Stomach (tissue), 9 donors: ENCODE results near the gene CYBA. TPM values are rescaled to one million over a fixed set of nuclear protein-coding genes. Genes with fewer than 3 reads are reported as not detected.
A peak's percentile ranks its signal among the peaks of the same experiment; 100 is the strongest.

Experiments
- DNase-seq, 2 donors: peaks; one replicate each; pipeline versions ENCODE4 v3.0.0 to v3.0.0-alpha.2; 2013 to 2019
- H3K27ac ChIP-seq, 5 donors: fragments of 200-600 bp in 4 of 5; sonication (generic) in 4 of 5; one replicate each; pipeline ENCODE4 v1.5.1; 2013 to 2019; ENCODE audit warnings: mild to moderate bottlenecking in 1 of 5, moderate library complexity in 1 of 5
- H3K27me3 ChIP-seq, 3 donors: fragments of 200-600 bp; sonication (generic); one replicate each; pipeline ENCODE4 v1.5.1; 2017 to 2019; ENCODE audit warnings: mixed run types in 1 of 3
- H3K36me3 ChIP-seq, 4 donors: fragments of 200-600 bp; sonication (generic); 1 replicate in 3 of 4; 2 replicates in 1 of 4; pipeline ENCODE4 v1.5.1; 2016 to 2019
- H3K4me1 ChIP-seq, 4 donors: fragments of 200-600 bp; sonication (generic); one replicate each; pipeline ENCODE4 v1.5.1; 2016 to 2019
- H3K4me3 ChIP-seq, 4 donors: fragments of 200-600 bp; sonication (generic) in 3 of 4; one replicate each; pipeline ENCODE4 v1.5.1; 2016 to 2019; ENCODE audit warnings: mild to moderate bottlenecking in 1 of 4
- H3K9me3 ChIP-seq, 4 donors: fragments of 200-600 bp; sonication (generic); one replicate each; pipeline ENCODE4 v1.5.1; 2016 to 2019
- CTCF ChIP-seq, 7 experiments: fragments of 450-650 bp in 4 of 7; fragments of 200-600 bp in 3 of 7; sonication (generic) in 3 of 7; IDR thresholded peaks; one replicate each; pipeline ENCODE4 v1.5.1; 2016 to 2019; ENCODE audit warnings: antibody characterized with exemption in 7 of 7, control low read depth in 2 of 7, mild to moderate bottlenecking in 1 of 7
- EP300 ChIP-seq: sonication (generic); formaldehyde crosslinking; IDR thresholded peaks from one replicate; pipeline ENCODE4 v1.6.1; 2017; ENCODE audit warnings: antibody characterized with exemption
- POLR2A ChIP-seq, 4 donors: fragments of 450-650 bp; IDR thresholded peaks; one replicate each; pipeline ENCODE4 v1.6.1; 2016; ENCODE audit warnings: antibody characterized with exemption in 4 of 4, control low read depth in 2 of 4, mild to moderate bottlenecking in 1 of 4, moderate library complexity in 1 of 4
- POLR2AphosphoS5 ChIP-seq, 3 donors: sonication (generic); formaldehyde crosslinking; IDR thresholded peaks; one replicate each; pipeline ENCODE4 v1.6.1; 2016; ENCODE audit warnings: antibody characterized with exemption in 3 of 3
- WGBS, 5 donors: extraction: QIAGEN DNeasy Blood & Tissue Kit in 3 of 5; methylation state at CpG; one replicate each; pipeline versions ENCODE4 v1.1.5 to v1.1.7; 2013 to 2018; 5-methylcytosine and 5-hydroxymethylcytosine counted together
- intact Hi-C: fragments of 100-400 bp; cut with DNase I; formaldehyde crosslinking; loops from one replicate; pipeline ENCODE4 v1.15.1; 2023; ENCODE audit warnings: low total_unique reads
- polyA plus RNA-seq, 3 donors: library from polyadenylated mRNA; stranded (reverse); fragments of 200-250 nt; gene quantifications; one replicate each; pipeline ENCODE4 v1.2.3, GENCODE V29; 2013
- total RNA-seq, 5 donors: library from RNA; depleted of rRNA; stranded (reverse); fragments of >200 nt; gene quantifications; one replicate each; pipeline versions ENCODE4 v1.1.0 to v1.2.3, GENCODE V29; 2014 to 2016
- donor health status: healthy with polysubstance abuse.
- donor health status: Bipolar disorder and iron deficiency.
- donor health status: healthy.

Gene CYBA
- total and polyA plus RNA-seq, 8 donors = 21.0 to 480 (median 162) TPM

DNA sequence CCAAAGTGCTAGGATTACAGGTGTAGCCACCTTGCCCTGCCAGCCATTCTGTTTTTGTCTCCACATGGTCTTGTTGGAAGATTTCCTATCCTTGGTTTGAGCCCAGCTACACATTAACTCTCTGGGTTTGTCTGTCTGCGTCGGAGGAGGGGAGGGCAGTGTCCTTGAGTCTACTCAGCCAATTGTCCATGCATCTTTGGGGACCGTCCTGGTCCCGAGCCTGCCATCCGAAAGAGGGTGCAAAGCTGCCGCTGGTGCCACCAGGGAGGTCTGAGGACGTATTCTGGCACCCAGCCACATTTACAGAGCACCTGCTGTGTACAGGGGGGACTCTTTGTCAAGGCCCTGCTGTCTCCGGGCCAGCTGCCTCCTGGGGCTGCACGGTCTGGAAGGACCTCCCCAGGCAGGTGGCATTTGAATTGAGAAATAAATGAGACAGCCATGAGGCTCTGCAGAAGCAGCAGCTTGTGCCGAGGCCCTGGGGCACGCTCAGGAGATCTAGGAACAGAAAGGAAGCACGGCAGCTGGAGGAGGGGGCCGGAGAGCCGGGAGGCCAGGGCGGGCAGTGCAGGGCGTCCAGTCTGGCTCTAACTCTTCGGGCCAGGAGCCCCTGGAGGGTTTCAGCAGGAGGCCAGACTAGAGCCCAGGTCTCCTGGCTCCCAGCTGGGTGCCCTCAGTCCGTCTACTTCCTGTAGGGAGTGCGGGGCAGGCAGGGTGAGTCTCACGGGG lies 1.5 kb downstream of the CYBA start:
- no peak for TF ChIP-seq EP300
- no peak for TF ChIP-seq POLR2A (IDR thresholded peaks at IDR 0.05)
- TF ChIP-seq CTCF (IDR thresholded peaks at IDR 0.05) = no peak
- no peak for TF ChIP-seq POLR2AphosphoS5 (IDR thresholded peaks at IDR 0.05)
- H3K27ac ChIP-seq = peak overlapping the region in 4 of 5 donors; percentile 80 to 91 (median 88)
- H3K36me3 ChIP-seq = peaks cover 0 to 47% (median 34%) of the 10 kb centered on the region in 4 donors
- H3K4me1 ChIP-seq = peaks cover 27 to 44% (median 34%) of the 10 kb centered on the region in 4 donors
- H3K9me3 ChIP-seq = no peaks in the 10 kb centered on the region
- intact Hi-C loops = no loop called here
- no peaks in the 10 kb centered on the region for H3K27me3 ChIP-seq
- DNase-seq = no peak
- 67 to 84% (median 77%) methylated on average over 13 to 20 of the region's 20 CpGs for WGBS, 5 donors
- H3K4me3 ChIP-seq = peak overlapping the region; percentile 56 to 83 (median 74)

GRCh38 chr16:88647178-88648070 lies 3.4 kb downstream of the CYBA start:
- no peaks in the 10 kb centered on the region for H3K27me3 ChIP-seq
- peaks cover 27 to 44% (median 34%) of the 10 kb centered on the region in 4 donors for H3K4me1 ChIP-seq
- TF ChIP-seq CTCF (IDR thresholded peaks at IDR 0.05) (no peak), POLR2AphosphoS5 (IDR thresholded peaks at IDR 0.05) (no peak), POLR2A (IDR thresholded peaks at IDR 0.05) (no peak), EP300 (no peak)
- H3K27ac ChIP-seq = no peak overlapping the region
- no peaks in the 10 kb centered on the region for H3K9me3 ChIP-seq
- 89 to 92% (median 90%) methylated on average over 19 to 22 of the region's 22 CpGs for WGBS, 5 donors
- peaks cover 0 to 49% (median 36%) of the 10 kb centered on the region in 4 donors for H3K36me3 ChIP-seq
- no peak overlapping the region for H3K4me3 ChIP-seq
- no peak for DNase-seq
- intact Hi-C loops = no loop called here

DNA sequence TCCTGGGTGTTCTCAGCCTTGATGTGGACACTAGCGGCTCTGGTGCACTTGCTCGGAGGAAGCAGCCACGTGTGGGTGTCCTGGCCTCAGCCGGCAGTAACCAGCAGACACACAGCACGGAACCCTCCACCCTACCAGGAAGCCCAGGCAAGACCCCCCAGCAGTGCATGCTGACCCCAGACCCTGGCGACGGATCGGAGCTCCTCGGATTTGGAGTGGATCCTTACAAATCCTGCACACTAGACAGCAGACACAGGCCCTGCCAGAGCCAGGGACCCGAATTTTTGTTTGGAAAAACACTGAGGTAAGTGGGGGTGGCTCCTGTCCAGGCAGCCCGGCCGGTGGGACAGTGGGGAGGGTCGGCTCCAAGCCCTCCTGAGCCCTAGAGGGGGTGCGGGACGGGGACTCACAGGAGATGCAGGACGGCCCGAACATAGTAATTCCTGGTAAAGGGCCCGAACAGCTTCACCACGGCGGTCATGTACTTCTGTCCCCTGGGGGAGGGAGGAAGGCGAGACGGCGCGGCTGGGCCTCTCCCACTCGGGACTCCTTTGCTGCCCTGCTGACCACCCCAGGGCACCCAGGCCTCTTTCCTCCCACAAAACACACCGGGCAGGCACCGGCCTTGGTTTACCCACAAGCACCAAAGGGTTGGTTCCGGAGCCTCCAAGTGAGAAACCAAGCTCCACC lies 4.4 kb downstream of the CYBA start:
- Histone ChIP-seq H3K27me3 (no peaks in the 10 kb centered on the region), H3K4me3 (no peak overlapping the region), H3K36me3 (peaks cover 0 to 51% (median 34%) of the 10 kb centered on the region in 4 donors), H3K9me3 (no peaks in the 10 kb centered on the region), H3K4me1 (peaks cover 21 to 38% (median 28%) of the 10 kb centered on the region in 4 donors), H3K27ac (no peak overlapping the region)
- intact Hi-C loops = no loop called here
- TF ChIP-seq POLR2AphosphoS5 (IDR thresholded peaks at IDR 0.05) (no peak), CTCF (IDR thresholded peaks at IDR 0.05) (no peak), EP300 (no peak), POLR2A (IDR thresholded peaks at IDR 0.05) (no peak)
- DNase-seq = no peak
- 85 to 91% (median 90%) methylated on average over 17 to 28 of the region's 28 CpGs for WGBS, 5 donors

DNA sequence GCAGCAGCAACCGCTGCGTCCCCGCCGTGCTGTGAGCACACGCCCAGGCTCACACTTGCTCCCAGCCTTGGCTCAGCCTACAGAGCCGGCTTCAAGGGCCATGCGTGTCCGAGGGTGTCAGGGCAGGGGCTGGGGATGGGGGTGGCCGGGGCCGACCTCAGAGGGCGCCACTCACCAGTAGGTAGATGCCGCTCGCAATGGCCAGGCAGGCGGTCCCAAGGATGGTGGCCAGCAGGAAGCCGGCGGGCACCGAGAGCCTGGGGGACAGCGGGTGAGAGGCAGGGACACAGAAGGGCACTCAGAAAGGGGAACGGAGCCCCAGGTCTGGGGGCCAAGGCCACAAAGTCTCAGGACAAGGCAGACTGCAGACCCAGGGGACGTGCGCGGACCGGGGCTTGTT lies 4.9 kb downstream of the CYBA start:
- peaks cover 15 to 33% (median 22%) of the 10 kb centered on the region in 4 donors for H3K4me1 ChIP-seq
- H3K27ac ChIP-seq = no peak overlapping the region
- no peaks in the 10 kb centered on the region for H3K9me3 ChIP-seq
- DNase-seq = no peak
- TF ChIP-seq CTCF (IDR thresholded peaks at IDR 0.05) (no peak), POLR2AphosphoS5 (IDR thresholded peaks at IDR 0.05) (no peak), EP300 (no peak), POLR2A (IDR thresholded peaks at IDR 0.05) (no peak)
- H3K27me3 ChIP-seq = peaks cover 0 to 4% (median 0%) of the 10 kb centered on the region in 3 donors
- peaks cover 0 to 51% (median 34%) of the 10 kb centered on the region in 4 donors for H3K36me3 ChIP-seq
- intact Hi-C loops = no loop called here
- WGBS, 5 donors = 87 to 92% (median 90%) methylated on average over 16 to 23 of the region's 23 CpGs
- no peak overlapping the region for H3K4me3 ChIP-seq
